Suppressor macrophage treated with lipopolysaccharide for 4 hours (primary cell): ENCODE data around the gene GABRB3.

Experiments used
- DNase-seq: peaks from one replicate; pipeline ENCODE4 v3.0.0-alpha.2; 2020

The GABRB3 gene

GRCh38 chr15:26624128-26624527 lies 148.7 kb downstream of the GABRB3 start:
- no peak for DNase-seq

- DNase-seq = no peak
Measured at GRCh38 chr15:26623071-26623470, 149.8 kb downstream of the GABRB3 start.

- no peak for DNase-seq
Measured at GRCh38 chr15:26621816-26622215, 151.1 kb downstream of the GABRB3 start.

- no peak for DNase-seq
Measured at GRCh38 chr15:26620528-26621458, 152.1 kb downstream of the GABRB3 start.

GRCh38 chr15:26615927-26616302 lies 157.0 kb downstream of the GABRB3 start:
- DNase-seq = no peak

GRCh38 chr15:26615188-26615926 lies 157.5 kb downstream of the GABRB3 start:
- DNase-seq = no peak

- DNase-seq = no peak
Measured at GRCh38 chr15:26614734-26615133, 158.1 kb downstream of the GABRB3 start.

GRCh38 chr15:26598704-26599103 lies 174.2 kb downstream of the GABRB3 start:
- DNase-seq = no peak

- no peak for DNase-seq
Measured at GRCh38 chr15:26595611-26596010, 177.3 kb downstream of the GABRB3 start.

GRCh38 chr15:26590676-26591075 lies 182.2 kb downstream of the GABRB3 start:
- no peak for DNase-seq

- no peak for DNase-seq
Measured at GRCh38 chr15:26582840-26583239, 190.0 kb downstream of the GABRB3 start.

- no peak for DNase-seq
Measured at GRCh38 chr15:26580943-26581342, 191.9 kb downstream of the GABRB3 start.

GRCh38 chr15:26572602-26573350 lies 200.1 kb downstream of the GABRB3 start:
- no peak for DNase-seq

GRCh38 chr15:26571346-26571745 lies 201.5 kb downstream of the GABRB3 start:
- DNase-seq = no peak

GRCh38 chr15:26565542-26565941 lies 207.3 kb downstream of the GABRB3 start:
- DNase-seq = no peak

GRCh38 chr15:26564361-26564760 lies 208.5 kb downstream of the GABRB3 start:
- no peak for DNase-seq

- DNase-seq = no peak
Measured at GRCh38 chr15:26562336-26562735, 210.5 kb downstream of the GABRB3 start.

GRCh38 chr15:26561896-26562295 lies 211.0 kb downstream of the GABRB3 start:
- DNase-seq = no peak

GRCh38 chr15:26561130-26561529 lies 211.7 kb downstream of the GABRB3 start:
- DNase-seq = no peak

GRCh38 chr15:26555898-26556297 lies 217.0 kb downstream of the GABRB3 start:
- no peak for DNase-seq

- DNase-seq = no peak
Measured at GRCh38 chr15:26551473-26551872, 221.4 kb downstream of the GABRB3 start.

- no peak for DNase-seq
Measured at GRCh38 chr15:26550880-26551279, 222.0 kb downstream of the GABRB3 start.

GRCh38 chr15:26537663-26538062 lies 235.2 kb downstream of the GABRB3 start:
- DNase-seq = no peak
